Measurements from ENCODE around the gene MRAS.

Gene MRAS

DNA sequence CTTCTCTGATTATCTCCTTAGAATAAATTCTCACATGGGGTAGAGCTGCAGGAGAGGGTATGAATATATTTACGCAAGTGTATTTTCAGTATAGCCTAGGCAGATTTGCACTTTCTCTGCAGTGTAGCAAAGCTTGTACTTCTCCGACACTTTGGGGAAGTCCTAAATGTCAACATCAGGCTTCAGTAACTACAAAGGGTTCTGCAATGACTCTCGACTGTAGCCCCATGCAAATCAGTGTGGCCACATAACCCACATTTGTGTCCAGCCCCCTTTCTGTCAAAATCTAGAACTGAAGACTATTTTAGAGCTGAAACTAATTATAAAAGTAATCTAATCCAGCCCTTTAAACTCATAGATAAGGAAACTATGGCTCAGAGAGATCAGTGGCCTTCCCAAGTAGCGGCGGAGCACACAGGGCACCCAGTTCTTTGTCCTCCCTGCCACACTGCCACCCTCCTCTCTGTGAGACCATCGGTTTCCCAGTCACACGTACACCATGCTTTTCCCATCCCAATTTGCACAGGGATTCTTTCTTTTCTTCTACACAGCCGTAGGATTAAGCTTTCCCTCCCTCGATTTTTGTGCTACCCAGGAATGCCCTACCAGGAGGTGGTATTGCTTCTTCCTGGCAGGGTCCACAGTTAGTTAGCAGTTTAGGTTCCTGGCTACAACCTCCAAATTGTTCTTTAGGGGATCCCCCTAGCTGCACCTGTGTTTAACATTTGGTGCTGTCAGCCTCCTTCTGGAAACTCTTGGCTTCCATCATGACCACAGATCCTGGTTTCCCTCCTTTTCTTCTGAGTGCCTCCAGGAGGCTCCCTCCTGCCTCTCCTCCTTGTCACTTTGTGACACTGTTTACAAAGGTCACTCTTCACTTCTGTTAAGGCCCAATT is 22.9 kb downstream of the MRAS start:
- peaks cover 13% of the 10 kb centered on the region for H3K9me3 Mint-ChIP-seq
- H3K27me3 Mint-ChIP-seq (ENCODE audit: low read depth, poor library complexity), result peaks cover 7% of the 10 kb centered on the region
- H3K4me3 Mint-ChIP-seq, result no peak overlapping the region
- TF ChIP-seq, protein P1, sequence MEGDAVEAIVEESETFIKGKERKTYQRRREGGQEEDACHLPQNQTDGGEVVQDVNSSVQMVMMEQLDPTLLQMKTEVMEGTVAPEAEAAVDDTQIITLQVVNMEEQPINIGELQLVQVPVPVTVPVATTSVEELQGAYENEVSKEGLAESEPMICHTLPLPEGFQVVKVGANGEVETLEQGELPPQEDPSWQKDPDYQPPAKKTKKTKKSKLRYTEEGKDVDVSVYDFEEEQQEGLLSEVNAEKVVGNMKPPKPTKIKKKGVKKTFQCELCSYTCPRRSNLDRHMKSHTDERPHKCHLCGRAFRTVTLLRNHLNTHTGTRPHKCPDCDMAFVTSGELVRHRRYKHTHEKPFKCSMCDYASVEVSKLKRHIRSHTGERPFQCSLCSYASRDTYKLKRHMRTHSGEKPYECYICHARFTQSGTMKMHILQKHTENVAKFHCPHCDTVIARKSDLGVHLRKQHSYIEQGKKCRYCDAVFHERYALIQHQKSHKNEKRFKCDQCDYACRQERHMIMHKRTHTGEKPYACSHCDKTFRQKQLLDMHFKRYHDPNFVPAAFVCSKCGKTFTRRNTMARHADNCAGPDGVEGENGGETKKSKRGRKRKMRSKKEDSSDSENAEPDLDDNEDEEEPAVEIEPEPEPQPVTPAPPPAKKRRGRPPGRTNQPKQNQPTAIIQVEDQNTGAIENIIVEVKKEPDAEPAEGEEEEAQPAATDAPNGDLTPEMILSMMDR (IDR thresholded peaks at IDR 0.05), result no peak
- H3K27ac Mint-ChIP-seq, result no peak overlapping the region
- peaks cover 40% of the 10 kb centered on the region for H3K36me3 Mint-ChIP-seq (ENCODE audit: low read depth)
- DNase-seq, result no peak
- peaks cover 40% of the 10 kb centered on the region for H3K4me1 Mint-ChIP-seq

DNA sequence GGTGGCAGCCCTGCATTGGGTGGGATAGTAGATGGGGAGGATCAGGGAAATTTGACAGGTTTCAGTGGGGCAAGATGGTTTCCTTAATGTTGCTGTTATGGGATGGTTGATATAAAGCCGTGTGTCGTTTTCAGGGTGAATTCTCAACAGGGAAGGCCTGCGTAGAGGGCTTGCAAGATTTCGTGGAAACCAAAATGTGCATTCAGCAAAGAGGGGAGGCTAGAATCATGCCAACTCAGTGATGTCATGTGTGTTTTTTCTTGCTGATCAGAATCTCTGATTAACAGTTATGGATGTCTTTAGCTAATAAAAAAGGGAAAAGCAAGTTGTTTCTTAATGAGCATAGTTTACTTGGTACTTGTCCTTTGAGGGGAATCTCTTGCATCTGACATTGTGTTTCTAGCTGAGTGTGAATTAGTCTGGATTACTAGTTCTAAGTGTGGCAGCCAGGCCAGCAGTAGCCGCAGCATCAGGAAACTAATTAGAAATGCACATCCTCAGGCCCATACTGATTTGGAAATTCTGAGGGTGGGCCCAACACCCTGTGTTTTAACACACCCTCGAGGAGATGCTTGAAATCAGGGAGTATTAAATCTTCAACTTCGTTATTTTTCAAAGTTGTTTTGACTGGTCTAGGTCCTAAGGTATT is 24.8 kb downstream of the MRAS start:
- H3K36me3 Mint-ChIP-seq (ENCODE audit: low read depth), result peaks cover 46% of the 10 kb centered on the region
- no peak overlapping the region for H3K27ac Mint-ChIP-seq
- H3K4me1 Mint-ChIP-seq, result peaks cover 45% of the 10 kb centered on the region
- H3K27me3 Mint-ChIP-seq (ENCODE audit: low read depth, poor library complexity), result peaks cover 7% of the 10 kb centered on the region
- TF ChIP-seq, protein P1 (IDR thresholded peaks at IDR 0.05), result no peak
- peaks cover 13% of the 10 kb centered on the region for H3K9me3 Mint-ChIP-seq
- DNase-seq, result no peak
- no peak overlapping the region for H3K4me3 Mint-ChIP-seq

- TF ChIP-seq, protein P1 (IDR thresholded peaks at IDR 0.05), result no peak
- Mint-ChIP-seq H3K9me3 (peaks cover 13% of the 10 kb centered on the region), H3K36me3 (ENCODE audit: low read depth) (peaks cover 51% of the 10 kb centered on the region), H3K27me3 (ENCODE audit: low read depth, poor library complexity) (peaks cover 7% of the 10 kb centered on the region), H3K4me3 (no peak overlapping the region), H3K27ac (no peak overlapping the region), H3K4me1 (peaks cover 49% of the 10 kb centered on the region)
- DNase-seq, result no peak
These were observed 25.3 kb downstream of the MRAS start for GRCh38 chr3:138373736-138374094.

GRCh38 chr3:138374573-138375134 is 26.3 kb downstream of the MRAS start:
- TF ChIP-seq, protein P1 (IDR thresholded peaks at IDR 0.05), result no peak
- H3K36me3 Mint-ChIP-seq (ENCODE audit: low read depth), result peaks cover 60% of the 10 kb centered on the region
- H3K4me3 Mint-ChIP-seq, result no peak overlapping the region
- H3K27me3 Mint-ChIP-seq (ENCODE audit: low read depth, poor library complexity), result peaks cover 7% of the 10 kb centered on the region
- H3K9me3 Mint-ChIP-seq, result peaks cover 17% of the 10 kb centered on the region
- H3K4me1 Mint-ChIP-seq, result peaks cover 48% of the 10 kb centered on the region
- DNase-seq, result no peak
- no peak overlapping the region for H3K27ac Mint-ChIP-seq

GRCh38 chr3:138375447-138375846 is 27.1 kb downstream of the MRAS start:
- peak; percentile 16 for DNase-seq
- TF ChIP-seq, protein P1 (IDR thresholded peaks at IDR 0.05), result no peak
- H3K36me3 Mint-ChIP-seq (ENCODE audit: low read depth), result peaks cover 67% of the 10 kb centered on the region
- peaks cover 48% of the 10 kb centered on the region for H3K4me1 Mint-ChIP-seq
- H3K4me3 Mint-ChIP-seq, result no peak overlapping the region
- peaks cover 17% of the 10 kb centered on the region for H3K9me3 Mint-ChIP-seq
- H3K27me3 Mint-ChIP-seq (ENCODE audit: low read depth, poor library complexity), result peaks cover 8% of the 10 kb centered on the region
- peak overlapping the region; percentile 92 for H3K27ac Mint-ChIP-seq
